ENCODE results near the gene IL36G. TPM values are rescaled to one million over a fixed set of nuclear protein-coding genes. Genes with fewer than 3 reads are reported as not detected.
"Not testable (repeated sequence)": the region's sequence is repeated elsewhere in the genome, so short reads cannot be mapped to it uniquely, and the experiment has no call there.

The IL36G gene
- total RNA-seq (not detected), polyA plus RNA-seq (not detected), total RNA-seq (not detected)

GRCh38 chr2:112977559-112978056, at the start of gene IL36G:
TSS of gene IL36G (plus strand) at chr2:112978006. CDS start at chr2:112978639, 633 bp downstream.
- ChIA-PET CTCF (interaction anchor here (0.6 to 1.6 kb wide), 2 partner anchors 19 to 136 kb away, joined by 3 to 6 read pairs; no protein-coding TSS in a partner anchor), POLR2A (interaction anchor here (0.8 to 1.5 kb wide), 2 partner anchors 8 to 15 kb away, joined by 3 to 5 read pairs; no protein-coding TSS in a partner anchor)
- Mint-ChIP-seq H3K4me3 (no peak within 1 kb of the TSS), H3K9me3 (no peaks in the 10 kb centered on the region), H3K27ac (peak within 1 kb of the TSS in 1 of 9 donors; percentile 7), H3K36me3 (no peaks in the 10 kb centered on the region), H3K4me1 (peaks cover 11 to 44% (median 24%) of the 10 kb centered on the region in 7 donors), H3K27me3 (peaks cover 0 to 17% (median 0%) of the 10 kb centered on the region in 5 donors)
- ATAC-seq: no peak
- DNase-seq: no peak
- intact Hi-C loops (cut with micrococcal nuclease): no loop called here
- H3K4me3 ChIP-seq (ENCODE audit: low read length): no peak within 1 kb of the TSS
- no peak within 1 kb of the TSS for H3K27ac ChIP-seq (ENCODE audit: low read depth, low read length)
- H3K27me3 ChIP-seq (ENCODE audit: control insufficient read depth in 2 of 2, insufficient read depth in 2 of 2, low read length in 2 of 2): no peaks in the 10 kb centered on the region
- H3K9me3 ChIP-seq (ENCODE audit: control insufficient read depth in 2 of 3, low read length in 3 of 3): no peaks in the 10 kb centered on the region
- peaks cover 0 to 25% of the 10 kb centered on the region in 2 donors for H3K4me1 ChIP-seq (ENCODE audit: control insufficient read depth in 2 of 2, insufficient read depth in 2 of 2, low read length in 2 of 2)
- no peaks in the 10 kb centered on the region for H3K36me3 ChIP-seq (ENCODE audit: control insufficient read depth in 2 of 3, insufficient read depth in 3 of 3, low read length in 3 of 3)

DNA sequence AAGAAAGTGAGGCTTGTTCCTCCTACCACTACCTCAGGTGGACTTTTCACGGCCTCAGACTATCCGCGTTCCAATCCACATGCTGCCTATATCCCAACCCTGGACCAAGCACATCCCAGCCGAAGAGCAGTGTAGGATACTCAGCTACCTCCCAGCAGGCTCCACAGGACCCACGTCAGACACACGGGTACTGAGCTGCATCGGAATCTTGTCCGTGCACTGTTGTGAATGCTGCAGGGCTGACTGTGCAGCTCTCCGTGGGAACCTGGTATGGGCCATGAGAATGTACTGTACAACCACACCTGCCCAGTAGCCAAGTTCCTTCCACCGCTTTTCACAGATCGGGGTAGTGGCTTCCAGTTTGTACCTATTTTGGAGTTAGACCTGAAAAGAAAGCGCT, 44.5 kb upstream of the IL36G start:
- Mint-ChIP-seq H3K27me3 (peaks cover 0 to 21% (median 0%) of the 10 kb centered on the region in 5 donors), H3K4me3 (no peak overlapping the region), H3K27ac (no peak overlapping the region), H3K9me3 (no peaks in the 10 kb centered on the region), H3K4me1 (peaks cover 0 to 2% (median 0%) of the 10 kb centered on the region in 7 donors), H3K36me3 (peaks cover 0 to 4% (median 0%) of the 10 kb centered on the region in 5 donors)
- Histone ChIP-seq H3K4me1 (ENCODE audit: control insufficient read depth in 2 of 2, insufficient read depth in 2 of 2, low read length in 2 of 2) (no peaks in the 10 kb centered on the region), H3K27me3 (ENCODE audit: control insufficient read depth in 2 of 2, insufficient read depth in 2 of 2, low read length in 2 of 2) (no peaks in the 10 kb centered on the region), H3K9me3 (ENCODE audit: control insufficient read depth in 2 of 3, low read length in 3 of 3) (no peaks in the 10 kb centered on the region), H3K27ac (ENCODE audit: low read depth, low read length) (no peak overlapping the region), H3K4me3 (ENCODE audit: low read length) (no peak overlapping the region), H3K36me3 (ENCODE audit: control insufficient read depth in 2 of 3, insufficient read depth in 3 of 3, low read length in 3 of 3) (no peaks in the 10 kb centered on the region)
- no peak for ATAC-seq
- ChIA-PET CTCF (no interaction called here), POLR2A (no interaction called here)
- DNase-seq: no peak
- intact Hi-C loops (cut with micrococcal nuclease): no loop called here

DNA sequence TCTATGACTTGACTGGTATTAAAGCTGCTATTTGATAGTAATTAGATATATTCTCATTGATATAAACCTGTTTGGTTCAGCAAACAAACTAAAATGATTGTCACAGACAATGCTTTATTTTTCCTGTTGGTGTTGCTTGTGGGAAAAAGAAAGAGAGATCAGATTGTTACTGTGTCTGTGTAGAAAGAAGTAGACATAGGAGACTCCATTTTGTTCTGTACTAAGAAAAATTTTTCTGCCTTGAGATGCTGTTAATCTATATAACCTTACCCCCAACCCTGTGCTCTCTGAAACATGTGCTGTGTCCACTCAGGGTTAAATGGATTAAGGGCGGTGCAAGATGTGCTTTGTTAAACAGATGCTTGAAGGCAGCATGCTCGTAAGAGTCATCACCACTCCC, 43.7 kb upstream of the IL36G start:
- H3K4me3 ChIP-seq (ENCODE audit: low read length); H3K4me1 ChIP-seq (ENCODE audit: control insufficient read depth in 2 of 2, insufficient read depth in 2 of 2, low read length in 2 of 2); H3K4me1 Mint-ChIP-seq; H3K4me3 Mint-ChIP-seq; CTCF ChIA-PET; H3K36me3 Mint-ChIP-seq; POLR2A ChIA-PET; H3K27ac Mint-ChIP-seq; H3K27me3 ChIP-seq (ENCODE audit: control insufficient read depth in 2 of 2, insufficient read depth in 2 of 2, low read length in 2 of 2); H3K9me3 Mint-ChIP-seq; DNase-seq; intact Hi-C loops (cut with micrococcal nuclease); H3K27ac ChIP-seq (ENCODE audit: low read depth, low read length); H3K9me3 ChIP-seq (ENCODE audit: control insufficient read depth in 2 of 3, low read length in 3 of 3); ATAC-seq; H3K36me3 ChIP-seq (ENCODE audit: control insufficient read depth in 2 of 3, insufficient read depth in 3 of 3, low read length in 3 of 3): not testable (repeated sequence)
- peaks cover 0 to 26% (median 0%) of the 10 kb centered on the region in 5 donors for H3K27me3 Mint-ChIP-seq

DNA sequence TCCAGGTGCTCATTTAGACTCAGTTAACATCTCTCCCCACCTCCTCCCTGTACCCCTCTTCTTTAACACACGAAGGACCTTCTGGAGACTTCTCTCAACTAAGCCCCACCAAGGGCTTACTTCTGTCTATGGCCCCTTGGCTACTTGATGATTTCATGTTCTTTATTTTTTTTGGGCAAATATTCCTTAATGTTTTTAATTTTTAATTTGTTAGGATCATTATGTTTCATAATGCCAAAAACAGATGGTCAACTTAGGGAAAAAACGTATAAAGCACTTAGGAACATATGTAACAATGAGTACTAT, 40.9 kb upstream of the IL36G start:
- intact Hi-C loops (cut with micrococcal nuclease): loop anchor here in 1 of 2 donors (2.0 kb wide), 1 partner anchor 20 kb away; no protein-coding TSS in a partner anchor
- ATAC-seq (no peak), DNase-seq (no peak)
- H3K27me3 Mint-ChIP-seq: peaks cover 0 to 36% (median 0%) of the 10 kb centered on the region in 5 donors
- POLR2A ChIA-PET: no interaction called here
- peak overlapping the region in 1 of 9 donors; percentile 43 for H3K27ac Mint-ChIP-seq
- CTCF ChIA-PET: no interaction called here
- H3K4me1 Mint-ChIP-seq: peaks cover 0 to 6% (median 0%) of the 10 kb centered on the region in 7 donors
- H3K4me3 Mint-ChIP-seq: no peak overlapping the region
- Histone ChIP-seq H3K27me3 (ENCODE audit: control insufficient read depth in 2 of 2, insufficient read depth in 2 of 2, low read length in 2 of 2) (no peaks in the 10 kb centered on the region), H3K4me1 (ENCODE audit: control insufficient read depth in 2 of 2, insufficient read depth in 2 of 2, low read length in 2 of 2) (no peaks in the 10 kb centered on the region), H3K9me3 (ENCODE audit: control insufficient read depth in 2 of 3, low read length in 3 of 3) (no peaks in the 10 kb centered on the region), H3K36me3 (ENCODE audit: control insufficient read depth in 2 of 3, insufficient read depth in 3 of 3, low read length in 3 of 3) (no peaks in the 10 kb centered on the region), H3K27ac (ENCODE audit: low read depth, low read length) (no peak overlapping the region), H3K4me3 (ENCODE audit: low read length) (no peak overlapping the region)
- H3K36me3 Mint-ChIP-seq: peaks cover 0 to 4% (median 0%) of the 10 kb centered on the region in 5 donors
- H3K9me3 Mint-ChIP-seq: no peaks in the 10 kb centered on the region

GRCh38 chr2:112938904-112939303, 38.9 kb upstream of the IL36G start:
- Histone ChIP-seq H3K4me1 (ENCODE audit: control insufficient read depth in 2 of 2, insufficient read depth in 2 of 2, low read length in 2 of 2) (no peaks in the 10 kb centered on the region), H3K9me3 (ENCODE audit: control insufficient read depth in 2 of 3, low read length in 3 of 3) (no peaks in the 10 kb centered on the region), H3K27ac (ENCODE audit: low read depth, low read length) (no peak overlapping the region), H3K27me3 (ENCODE audit: control insufficient read depth in 2 of 2, insufficient read depth in 2 of 2, low read length in 2 of 2) (no peaks in the 10 kb centered on the region), H3K4me3 (ENCODE audit: low read length) (no peak overlapping the region), H3K36me3 (ENCODE audit: control insufficient read depth in 2 of 3, insufficient read depth in 3 of 3, low read length in 3 of 3) (no peaks in the 10 kb centered on the region)
- DNase-seq (no peak), ATAC-seq (peak; percentile 28)
- CTCF ChIA-PET: no interaction called here
- no peak overlapping the region for H3K27ac Mint-ChIP-seq
- no peak overlapping the region for H3K4me3 Mint-ChIP-seq
- peaks cover 0 to 6% (median 0%) of the 10 kb centered on the region in 7 donors for H3K4me1 Mint-ChIP-seq
- H3K9me3 Mint-ChIP-seq: no peaks in the 10 kb centered on the region
- POLR2A ChIA-PET: no interaction called here
- H3K27me3 Mint-ChIP-seq: peaks cover 0 to 42% (median 0%) of the 10 kb centered on the region in 5 donors
- peaks cover 0 to 4% (median 0%) of the 10 kb centered on the region in 5 donors for H3K36me3 Mint-ChIP-seq
- intact Hi-C loops (cut with micrococcal nuclease): no loop called here

DNA sequence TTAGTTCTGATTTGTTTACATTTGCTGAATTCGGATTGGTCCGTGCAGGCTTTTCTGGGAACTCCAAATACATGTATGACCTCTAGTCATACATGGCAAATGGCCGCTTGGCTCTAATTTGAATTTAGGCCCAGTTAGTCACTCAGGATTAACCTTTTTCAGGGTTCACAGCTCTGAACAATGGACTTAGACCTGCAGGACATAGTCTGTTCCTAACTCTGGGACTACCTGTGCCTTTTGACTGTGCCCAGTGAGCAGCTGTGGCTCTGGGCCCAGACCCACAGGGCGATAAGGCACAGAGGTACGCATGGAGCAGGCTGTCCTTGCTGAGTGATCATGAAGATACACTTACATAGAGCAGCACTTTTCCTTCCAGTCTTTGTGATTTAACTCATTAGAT, 38.4 kb upstream of the IL36G start:
- intact Hi-C loops (cut with micrococcal nuclease): no loop called here
- no peak overlapping the region for H3K4me3 ChIP-seq (ENCODE audit: low read length)
- ChIA-PET CTCF (no interaction called here), POLR2A (no interaction called here)
- DNase-seq (no peak), ATAC-seq (no peak)
- no peaks in the 10 kb centered on the region for H3K4me1 ChIP-seq (ENCODE audit: control insufficient read depth in 2 of 2, insufficient read depth in 2 of 2, low read length in 2 of 2)
- peaks cover 0 to 4% (median 0%) of the 10 kb centered on the region in 5 donors for H3K36me3 Mint-ChIP-seq
- H3K9me3 ChIP-seq (ENCODE audit: control insufficient read depth in 2 of 3, low read length in 3 of 3): no peaks in the 10 kb centered on the region
- no peak overlapping the region for H3K4me3 Mint-ChIP-seq
- H3K27ac ChIP-seq (ENCODE audit: low read depth, low read length): no peak overlapping the region
- peaks cover 0 to 6% (median 0%) of the 10 kb centered on the region in 7 donors for H3K4me1 Mint-ChIP-seq
- no peaks in the 10 kb centered on the region for H3K9me3 Mint-ChIP-seq
- no peaks in the 10 kb centered on the region for H3K27me3 ChIP-seq (ENCODE audit: control insufficient read depth in 2 of 2, insufficient read depth in 2 of 2, low read length in 2 of 2)
- no peak overlapping the region for H3K27ac Mint-ChIP-seq
- H3K27me3 Mint-ChIP-seq: peaks cover 0 to 43% (median 0%) of the 10 kb centered on the region in 5 donors
- H3K36me3 ChIP-seq (ENCODE audit: control insufficient read depth in 2 of 3, insufficient read depth in 3 of 3, low read length in 3 of 3): no peaks in the 10 kb centered on the region
